ENCODE measurements around the gene MTNR1B.

DNA sequence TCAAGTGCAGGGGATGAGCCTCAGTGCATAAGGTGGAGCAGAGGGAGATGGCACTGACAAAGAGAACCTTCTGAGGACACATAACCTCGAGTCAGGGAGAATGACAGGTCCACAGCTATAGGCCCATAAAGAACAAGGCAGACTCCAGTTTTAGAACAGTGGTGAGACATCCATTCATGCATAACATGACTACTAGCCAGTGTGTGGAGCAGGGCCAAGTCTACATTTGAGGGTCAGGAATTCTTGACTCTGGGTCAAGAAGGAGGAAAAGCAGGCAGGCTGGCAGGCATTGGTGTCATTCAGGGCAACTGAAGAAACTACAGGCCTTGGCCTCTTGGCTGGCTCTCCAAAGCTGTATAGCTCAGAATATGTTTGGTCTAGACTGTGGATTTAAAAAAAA lies 54.9 kb downstream of the MTNR1B start:
- TF ChIP-seq, protein P1, sequence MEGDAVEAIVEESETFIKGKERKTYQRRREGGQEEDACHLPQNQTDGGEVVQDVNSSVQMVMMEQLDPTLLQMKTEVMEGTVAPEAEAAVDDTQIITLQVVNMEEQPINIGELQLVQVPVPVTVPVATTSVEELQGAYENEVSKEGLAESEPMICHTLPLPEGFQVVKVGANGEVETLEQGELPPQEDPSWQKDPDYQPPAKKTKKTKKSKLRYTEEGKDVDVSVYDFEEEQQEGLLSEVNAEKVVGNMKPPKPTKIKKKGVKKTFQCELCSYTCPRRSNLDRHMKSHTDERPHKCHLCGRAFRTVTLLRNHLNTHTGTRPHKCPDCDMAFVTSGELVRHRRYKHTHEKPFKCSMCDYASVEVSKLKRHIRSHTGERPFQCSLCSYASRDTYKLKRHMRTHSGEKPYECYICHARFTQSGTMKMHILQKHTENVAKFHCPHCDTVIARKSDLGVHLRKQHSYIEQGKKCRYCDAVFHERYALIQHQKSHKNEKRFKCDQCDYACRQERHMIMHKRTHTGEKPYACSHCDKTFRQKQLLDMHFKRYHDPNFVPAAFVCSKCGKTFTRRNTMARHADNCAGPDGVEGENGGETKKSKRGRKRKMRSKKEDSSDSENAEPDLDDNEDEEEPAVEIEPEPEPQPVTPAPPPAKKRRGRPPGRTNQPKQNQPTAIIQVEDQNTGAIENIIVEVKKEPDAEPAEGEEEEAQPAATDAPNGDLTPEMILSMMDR (IDR thresholded peaks at IDR 0.05), result no peak
- TF ChIP-seq MYC (IDR thresholded peaks at IDR 0.05; ENCODE audit: borderline replicate concordance, low read length) (no peak), CEBPB (IDR thresholded peaks at IDR 0.05) (no peak), POLR2A (IDR thresholded peaks at IDR 0.05; ENCODE audit: low read length) (no peak), EP300 (IDR thresholded peaks at IDR 0.05) (no peak)
- TF ChIP-seq, protein P2, sequence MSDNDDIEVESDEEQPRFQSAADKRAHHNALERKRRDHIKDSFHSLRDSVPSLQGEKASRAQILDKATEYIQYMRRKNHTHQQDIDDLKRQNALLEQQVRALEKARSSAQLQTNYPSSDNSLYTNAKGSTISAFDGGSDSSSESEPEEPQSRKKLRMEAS (IDR thresholded peaks at IDR 0.05), result no peak

Measured in A549 (cell line).